ENCODE measurements around the gene PTPRE. TPM values are rescaled to one million over a fixed set of nuclear protein-coding genes. Genes with fewer than 3 reads are reported as not detected.

PTPRE gene
- total and polyA plus RNA-seq, 10 of the 15 experiments (the other 5 are each of a cell fraction or from before 2014, with no cell fraction given): 2.9 to 7.6 (median 5.8) TPM

- TF ChIP-seq IRF5 (IDR thresholded peaks at IDR 0.05; ENCODE audit: borderline replicate concordance) (no peak), TARDBP (IDR thresholded peaks at IDR 0.05; ENCODE audit: borderline replicate concordance) (no peak), DPF2 (IDR thresholded peaks at IDR 0.05) (no peak), ZNF274 (IDR thresholded peaks at IDR 0.05; ENCODE audit: insufficient read depth, insufficient read length) (no peak), TAF1 (IDR thresholded peaks at IDR 0.05; ENCODE audit: borderline replicate concordance, low read depth, low read length) (no peak), EP300 (IDR thresholded peaks at IDR 0.05; ENCODE audit: borderline replicate concordance in 1 of 2, control insufficient read depth in 1 of 2, low read depth in 2 of 2, low read length in 2 of 2) (no peak)
These were observed 32.0 kb upstream of the PTPRE start (continued) for GRCh38 chr10:127874671-127875448.

- no peaks in the 10 kb centered on the region for H4K20me1 ChIP-seq (ENCODE audit: control insufficient read depth, insufficient read depth)
- ATAC-seq (no peak), DNase-seq (ENCODE audit: low read depth, low spot score) (no peak), FAIRE-seq (no peak)
- ChIA-PET POLR2A (no interaction called here), RAD21 (ENCODE audit: unreplicated experiment) (no interaction called here), SMC1A (ENCODE audit: uncharacterized antibody, unreplicated experiment) (no interaction called here), CTCF (no interaction called here)
- no peaks in the 10 kb centered on the region for H3K9me3 ChIP-seq (replicated peaks; ENCODE audit: control insufficient read depth, insufficient read depth, low read length)
- no peak overlapping the region for H3K27ac ChIP-seq (ENCODE audit: control insufficient read depth, insufficient read depth)
- no peaks in the 10 kb centered on the region for H3K79me2 ChIP-seq (ENCODE audit: control insufficient read depth, insufficient read depth, low read length)
- no peaks in the 10 kb centered on the region for H3K36me3 ChIP-seq (ENCODE audit: control insufficient read depth in 2 of 2, insufficient read depth in 2 of 2, low read length in 1 of 2)
- no peak overlapping the region for H3K4me3 ChIP-seq
- no TSS peak for BruUV-seq (replicated peaks)
- H2AFZ ChIP-seq (ENCODE audit: control insufficient read depth, low read depth, low read length): no peak overlapping the region
- H3K4me2 ChIP-seq (ENCODE audit: control insufficient read depth, insufficient read depth): no peak overlapping the region
- intact Hi-C loops (cut with micrococcal nuclease; ENCODE audit: unreplicated experiment) (no loop called here), in situ Hi-C loops (cut with MboI) (no loop called here)
- no peaks in the 10 kb centered on the region; a peak in 1 of 4 replicates for H3K27me3 ChIP-seq (replicated peaks in 1 of 2; ENCODE audit: control insufficient read depth in 2 of 2, insufficient read depth in 2 of 2, low read length in 1 of 2)
- WGBS (ENCODE audit: insufficient coverage, insufficient replicate concordance, low lambda C conversion rate, missing lambda C conversion rate): 29% methylated on average over 6 of the region's 6 CpGs
- TF ChIP-seq CBX3 (IDR thresholded peaks at IDR 0.05; ENCODE audit: borderline replicate concordance, low read depth) (no peak), CHD1 (IDR thresholded peaks at IDR 0.05; ENCODE audit: low read depth, low read length) (no peak), SKIL (IDR thresholded peaks at IDR 0.05; ENCODE audit: low read depth, poor library complexity, severe bottlenecking) (no peak), NBN (IDR thresholded peaks at IDR 0.05) (no peak)
- no peaks in the 10 kb centered on the region for H3K4me1 ChIP-seq (ENCODE audit: control insufficient read depth, insufficient read depth, low read length)
- H3K9ac ChIP-seq (ENCODE audit: control insufficient read depth, insufficient read depth, low read length): no peak overlapping the region
These were observed 31.5 kb upstream of the PTPRE start for GRCh38 chr10:127875449-127875765.
